PC-3 (cell line): ENCODE data around the gene SSTR5. TPM values are rescaled to one million over a fixed set of nuclear protein-coding genes. Genes with fewer than 3 reads are reported as not detected.

Experiments
- ATAC-seq: fragments of 200-7000 bp; cut with Tn5 transposase; 2 replicates; pipeline ENCODE4 v1.9.1; 2020; ENCODE audit warnings: mild to moderate bottlenecking, moderate library complexity
- BruUV-seq: library from RNA; stranded (reverse); fragments of 400-500 nt; replicated peaks from 2 replicates; lab custom pipeline; 2021; lab: Mats Ljungman, UMichigan
- CTCF ChIA-PET: fragments of 300-600 bp; sonication (Branson Sonifier 250); formaldehyde crosslinking; loops from one replicate; lab custom pipeline; 2022; ENCODE audit warnings: antibody characterized with exemption; lab: Charles Lee
- POLR2A ChIA-PET: fragments of 300-600 bp; sonication (Branson Sonifier 250); formaldehyde crosslinking; loops from one replicate; lab custom pipeline; 2022; ENCODE audit warnings: antibody characterized with exemption; ENCODE audit not compliant: unreplicated experiment; lab: Charles Lee
- DNase-seq: peaks from one replicate; pipeline ENCODE4 v3.0.0-alpha.2; 2015
- H2AFZ ChIP-seq: fragments of 300-600 bp; sonication (generic); 2 replicates; pipeline ENCODE4 v1.6.0; 2016; ENCODE audit warnings: antibody characterized with exemption, low read length
- H3F3A ChIP-seq: fragments of 300-600 bp; sonication (generic); one replicate; pipeline ENCODE4 v1.6.0; 2017; ENCODE audit warnings: antibody characterized with exemption, low read length, control low read depth, mild to moderate bottlenecking; ENCODE audit not compliant: unreplicated experiment
- H3K27ac ChIP-seq: fragments of 300-600 bp; sonication (generic); 2 replicates; pipeline ENCODE4 v1.5.1; 2016; ENCODE audit warnings: mild to moderate bottlenecking, low read length
- H3K27me3 ChIP-seq: fragments of 300-600 bp; sonication (generic); 2 replicates; pipeline ENCODE4 v1.6.1; 2016; ENCODE audit warnings: low read length, mixed read lengths
- H3K36me3 ChIP-seq: fragments of 300-600 bp; sonication (generic); 2 replicates; pipeline ENCODE4 v1.6.1; 2016; ENCODE audit warnings: low read depth, mixed run types, low read length, mixed read lengths
- H3K4me1 ChIP-seq: fragments of 300-600 bp; sonication (generic); 2 replicates; pipeline ENCODE4 v1.5.1; 2016; ENCODE audit warnings: low read length; ENCODE audit not compliant: insufficient read depth
- H3K4me2 ChIP-seq: fragments of 300-600 bp; sonication (generic); 2 replicates; pipeline ENCODE4 v1.6.0; 2016; ENCODE audit warnings: low read length
- H3K4me3 ChIP-seq: fragments of 300-600 bp; sonication (generic); 2 replicates; pipeline ENCODE4 v1.5.1; 2016; ENCODE audit warnings: mild to moderate bottlenecking, low read length, mixed read lengths
- H3K79me2 ChIP-seq: fragments of 300-600 bp; sonication (generic); 2 replicates; pipeline ENCODE4 v1.6.1; 2017; ENCODE audit warnings: low read length, mixed read lengths
- H3K9ac ChIP-seq: fragments of 300-600 bp; sonication (generic); 2 replicates; pipeline ENCODE4 v1.6.0; 2016; ENCODE audit warnings: mild to moderate bottlenecking, low read length
- H3K9me2 ChIP-seq: fragments of 300-600 bp; sonication (generic); replicated peaks from 2 replicates; pipeline ENCODE4 v1.6.1; 2016; ENCODE audit warnings: mixed run types, low read length, mixed read lengths
- H3K9me3 ChIP-seq: fragments of 300-600 bp; sonication (generic); 2 replicates; pipeline ENCODE4 v1.6.1; 2016; ENCODE audit warnings: low read length, mixed read lengths
- H4K20me1 ChIP-seq: fragments of 300-600 bp; sonication (generic); 2 replicates; pipeline ENCODE4 v1.6.1; 2016; ENCODE audit warnings: low read length, mixed read lengths
- EZH2 ChIP-seq: fragments of 300-600 bp; sonication (generic); IDR thresholded peaks from one replicate; pipeline ENCODE4 v1.6.1; 2017; ENCODE audit warnings: antibody characterized with exemption, mild to moderate bottlenecking, low read length; ENCODE audit not compliant: unreplicated experiment
- EZH2phosphoT487 ChIP-seq: fragments of 300-600 bp; sonication (generic); IDR thresholded peaks from 2 replicates; pipeline ENCODE4 v1.6.1; 2018; ENCODE audit warnings: mild to moderate bottlenecking, antibody characterized with exemption, low read length, borderline replicate concordance
- intact Hi-C: fragments of 100-400 bp; cut with micrococcal nuclease; formaldehyde crosslinking; loops from 2 replicates; pipeline ENCODE4 v1.9.0; 2023
- total RNA-seq: library from RNA; depleted of rRNA; stranded (reverse); fragments of >200 nt; gene quantifications from 2 replicates; pipeline ENCODE4 v1.2.3, GENCODE V29; 2014
- TF ChIP-seq, protein P1 (sequence below): fragments of 300-600 bp; sonication (generic); conservative IDR thresholded peaks from 2 replicates; pipeline ENCODE4 v1.5.1; 2017; ENCODE audit warnings: antibody characterized with exemption, low read depth, mild to moderate bottlenecking, low read length

Gene SSTR5
- total RNA-seq, 1 experiment from 2014 or later, result 0.51 TPM

DNA sequence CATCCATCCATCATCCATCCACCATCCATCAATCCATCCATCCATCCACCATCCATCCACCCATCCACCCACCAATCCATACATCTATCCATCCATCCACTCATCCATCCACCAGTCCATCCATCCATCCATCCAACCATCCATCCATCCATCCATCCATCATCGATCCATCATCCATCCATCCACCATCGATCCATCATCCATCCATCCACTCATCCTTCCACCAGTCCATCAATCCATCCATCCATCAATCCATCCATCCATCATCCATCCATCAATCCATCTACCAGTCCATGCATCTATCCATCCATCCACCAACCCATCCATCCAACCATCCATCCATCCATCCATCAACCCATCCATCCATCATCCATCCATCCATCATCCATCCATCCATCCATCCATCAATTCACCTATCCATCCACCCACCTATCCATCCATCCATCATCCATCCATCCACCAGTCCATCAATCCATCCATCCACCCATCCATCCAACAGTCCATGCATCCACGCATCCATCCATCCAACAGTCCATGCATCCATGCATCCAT lies 39.3 kb upstream of the SSTR5 start:
- Histone ChIP-seq H2AFZ (no peak overlapping the region), H3K9me2 (no peaks in the 10 kb centered on the region), H3K79me2 (no peaks in the 10 kb centered on the region), H3K27ac (no peak overlapping the region), H3K9me3 (no peaks in the 10 kb centered on the region), H3K36me3 (no peaks in the 10 kb centered on the region), H3K27me3 (no peaks in the 10 kb centered on the region), H3K4me1 (no peaks in the 10 kb centered on the region), H3K4me3 (no peak overlapping the region), H3K9ac (no peak overlapping the region), H4K20me1 (no peaks in the 10 kb centered on the region), H3F3A (no peaks in the 10 kb centered on the region), H3K4me2 (no peak overlapping the region)
- POLR2A ChIA-PET, result no interaction called here
- ATAC-seq (no peak), DNase-seq (no peak)
- CTCF ChIA-PET, result no interaction called here
- no peak for TF ChIP-seq EZH2
- TF ChIP-seq, protein P1, sequence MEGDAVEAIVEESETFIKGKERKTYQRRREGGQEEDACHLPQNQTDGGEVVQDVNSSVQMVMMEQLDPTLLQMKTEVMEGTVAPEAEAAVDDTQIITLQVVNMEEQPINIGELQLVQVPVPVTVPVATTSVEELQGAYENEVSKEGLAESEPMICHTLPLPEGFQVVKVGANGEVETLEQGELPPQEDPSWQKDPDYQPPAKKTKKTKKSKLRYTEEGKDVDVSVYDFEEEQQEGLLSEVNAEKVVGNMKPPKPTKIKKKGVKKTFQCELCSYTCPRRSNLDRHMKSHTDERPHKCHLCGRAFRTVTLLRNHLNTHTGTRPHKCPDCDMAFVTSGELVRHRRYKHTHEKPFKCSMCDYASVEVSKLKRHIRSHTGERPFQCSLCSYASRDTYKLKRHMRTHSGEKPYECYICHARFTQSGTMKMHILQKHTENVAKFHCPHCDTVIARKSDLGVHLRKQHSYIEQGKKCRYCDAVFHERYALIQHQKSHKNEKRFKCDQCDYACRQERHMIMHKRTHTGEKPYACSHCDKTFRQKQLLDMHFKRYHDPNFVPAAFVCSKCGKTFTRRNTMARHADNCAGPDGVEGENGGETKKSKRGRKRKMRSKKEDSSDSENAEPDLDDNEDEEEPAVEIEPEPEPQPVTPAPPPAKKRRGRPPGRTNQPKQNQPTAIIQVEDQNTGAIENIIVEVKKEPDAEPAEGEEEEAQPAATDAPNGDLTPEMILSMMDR, result no peak
- intact Hi-C loops, result no loop called here
- BruUV-seq, result no TSS peak

DNA sequence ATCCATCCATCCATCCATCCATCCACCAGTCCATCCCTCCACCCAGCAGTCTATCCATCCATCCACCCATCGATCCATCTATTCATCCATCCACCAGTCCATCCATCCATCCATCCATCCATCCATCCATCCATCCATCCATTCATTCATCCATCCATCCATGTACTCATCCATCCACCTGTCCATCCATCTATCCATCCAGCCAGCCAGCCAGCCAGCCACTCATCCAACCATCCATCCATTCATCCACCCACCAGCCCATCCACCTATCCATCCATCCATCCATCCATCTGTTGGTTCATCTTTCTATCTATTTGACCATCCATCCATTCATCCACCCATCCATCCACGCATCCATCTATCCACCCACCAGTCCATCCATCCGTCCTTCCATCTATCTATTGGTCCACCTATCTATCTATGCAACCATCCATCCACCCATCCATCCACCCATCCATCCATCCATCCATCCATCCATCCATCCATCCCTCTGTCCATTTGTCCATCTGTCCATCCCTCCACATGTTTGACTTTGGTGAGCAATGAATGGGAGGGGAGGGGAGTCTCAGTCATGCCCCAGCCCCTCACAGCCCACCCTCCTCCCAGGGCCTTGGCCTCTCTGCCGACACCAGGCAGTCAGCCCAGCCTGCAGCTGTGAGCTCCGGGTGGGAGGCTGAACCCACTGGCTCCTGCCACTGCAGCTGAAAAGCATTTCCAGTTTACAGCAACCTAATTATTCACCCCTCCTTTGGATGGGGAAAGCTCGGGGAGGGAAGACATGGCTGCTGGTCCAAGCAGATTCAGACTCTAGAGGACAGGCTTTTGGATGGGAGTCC lies 38.1 kb upstream of the SSTR5 start:
- Histone ChIP-seq H3K9me2 (no peaks in the 10 kb centered on the region), H3K9me3 (no peaks in the 10 kb centered on the region), H3F3A (no peaks in the 10 kb centered on the region), H3K4me3 (no peak overlapping the region), H3K27me3 (no peaks in the 10 kb centered on the region), H3K79me2 (no peaks in the 10 kb centered on the region), H3K36me3 (no peaks in the 10 kb centered on the region), H3K4me2 (no peak overlapping the region), H4K20me1 (no peaks in the 10 kb centered on the region), H2AFZ (no peak overlapping the region), H3K9ac (no peak overlapping the region), H3K4me1 (no peaks in the 10 kb centered on the region), H3K27ac (no peak overlapping the region)
- ATAC-seq, result no peak
- TF ChIP-seq, protein P1, result no peak
- TF ChIP-seq EZH2phosphoT487 (no peak), EZH2 (no peak)
- intact Hi-C loops, result no loop called here
- BruUV-seq, result no TSS peak
- DNase-seq, result no peak
- ChIA-PET CTCF (no interaction called here), POLR2A (no interaction called here)

DNA sequence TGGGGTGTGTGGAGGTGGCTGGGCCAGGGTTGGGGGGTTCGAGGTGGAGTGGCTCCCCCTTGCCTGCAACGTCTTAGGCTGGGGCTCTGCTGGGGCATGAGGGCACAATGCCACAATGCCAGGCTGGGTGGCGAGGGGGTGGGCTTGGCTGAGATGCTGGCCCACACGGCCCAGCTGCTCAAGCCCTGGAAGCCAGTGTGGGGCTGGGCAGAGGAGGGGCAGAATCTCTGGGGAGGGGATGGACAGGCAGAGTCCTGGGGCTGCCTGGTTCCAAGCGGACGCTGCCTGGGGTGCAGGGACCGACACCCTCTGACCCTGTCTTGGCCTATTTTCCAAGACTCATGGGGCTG lies 37.5 kb upstream of the SSTR5 start:
- Histone ChIP-seq H3K4me3 (no peak overlapping the region), H3F3A (no peaks in the 10 kb centered on the region), H3K4me2 (no peak overlapping the region), H2AFZ (no peak overlapping the region), H4K20me1 (no peaks in the 10 kb centered on the region), H3K9ac (no peak overlapping the region), H3K9me3 (no peaks in the 10 kb centered on the region), H3K36me3 (no peaks in the 10 kb centered on the region), H3K27ac (no peak overlapping the region), H3K9me2 (no peaks in the 10 kb centered on the region), H3K79me2 (no peaks in the 10 kb centered on the region), H3K4me1 (no peaks in the 10 kb centered on the region), H3K27me3 (no peaks in the 10 kb centered on the region)
- CTCF ChIA-PET, result no interaction called here
- ATAC-seq (no peak), DNase-seq (no peak)
- POLR2A ChIA-PET, result no interaction called here
- intact Hi-C loops, result no loop called here
- no TSS peak for BruUV-seq
- TF ChIP-seq, protein P1, result no peak
- no peak for TF ChIP-seq EZH2
- no peak for TF ChIP-seq EZH2phosphoT487
